Measurements from ENCODE around the gene PHC3. TPM values are rescaled to one million over a fixed set of nuclear protein-coding genes. Genes with fewer than 3 reads are reported as not detected.
A peak's percentile ranks its signal among the peaks of the same experiment; 100 is the strongest.

The PHC3 gene
- total RNA-seq, 1 donor from 2014 or later: 105 TPM

GRCh38 chr3:170171563-170171962, 10.0 kb downstream of the PHC3 start:
- ChIA-PET POLR2A (interaction anchor here (0.6 to 1.6 kb wide), 2 partner anchors 9 to 132 kb away, joined by 3 to 13 read pairs; partner anchors contain the start of gene PHC3), CTCF (no interaction called here)
- H3K27me3 Mint-ChIP-seq: no peaks in the 10 kb centered on the region
- TF ChIP-seq CTCF (IDR thresholded peaks at IDR 0.05): no peak
- H3K4me3 Mint-ChIP-seq: no peak overlapping the region
- H3K36me3 Mint-ChIP-seq (ENCODE audit: low read depth): peaks cover 80% of the 10 kb centered on the region
- H3K9me3 Mint-ChIP-seq: no peaks in the 10 kb centered on the region
- DNase-seq (no peak), ATAC-seq (ENCODE audit: low read depth) (no peak)
- intact Hi-C loops (cut with micrococcal nuclease): loop anchor here (1.0 to 2.0 kb wide), 2 partner anchors 10 to 17 kb away; partner anchors contain the start of gene PHC3
- H3K27ac Mint-ChIP-seq: peak overlapping the region; percentile 46
- H3K4me1 Mint-ChIP-seq: peaks cover 39% of the 10 kb centered on the region

GRCh38 chr3:170164717-170165116, 16.8 kb downstream of the PHC3 start:
- POLR2A ChIA-PET: interaction anchor here (0.8 kb wide), 1 partner anchor 17 kb away, joined by 3 read pairs; the partner anchor contains the start of gene PHC3
- no peak for TF ChIP-seq CTCF (IDR thresholded peaks at IDR 0.05)
- H3K4me1 Mint-ChIP-seq: peaks cover 46% of the 10 kb centered on the region
- H3K4me3 Mint-ChIP-seq: no peak overlapping the region
- peaks cover 87% of the 10 kb centered on the region for H3K36me3 Mint-ChIP-seq (ENCODE audit: low read depth)
- H3K9me3 Mint-ChIP-seq: peaks cover 2% of the 10 kb centered on the region
- no peak for ATAC-seq (ENCODE audit: low read depth)
- no peaks in the 10 kb centered on the region for H3K27me3 Mint-ChIP-seq
- intact Hi-C loops (cut with micrococcal nuclease): loop anchor here (2.0 kb wide), 1 partner anchor 14 kb away; no protein-coding TSS in a partner anchor
- no peak for DNase-seq
- H3K27ac Mint-ChIP-seq: peak overlapping the region; percentile 76
- CTCF ChIA-PET: no interaction called here

- intact Hi-C loops (cut with micrococcal nuclease): loop anchor here (2.0 kb wide), 1 partner anchor 15 kb away; no protein-coding TSS in a partner anchor
- Mint-ChIP-seq H3K9me3 (peaks cover 2% of the 10 kb centered on the region), H3K4me3 (no peak overlapping the region), H3K27me3 (no peaks in the 10 kb centered on the region), H3K36me3 (ENCODE audit: low read depth) (peaks cover 86% of the 10 kb centered on the region), H3K4me1 (peaks cover 51% of the 10 kb centered on the region), H3K27ac (no peak overlapping the region)
- ChIA-PET POLR2A (interaction anchor here (0.7 to 0.8 kb wide), 2 partner anchors 13 to 18 kb away, joined by 3 to 8 read pairs; partner anchors contain the start of gene PHC3), CTCF (no interaction called here)
- DNase-seq (no peak), ATAC-seq (ENCODE audit: low read depth) (no peak)
- no peak for TF ChIP-seq CTCF (IDR thresholded peaks at IDR 0.05)
These were observed 17.4 kb downstream of the PHC3 start for GRCh38 chr3:170163956-170164645.

- DNase-seq (no peak), ATAC-seq (ENCODE audit: low read depth) (no peak)
- ChIA-PET CTCF (no interaction called here), POLR2A (no interaction called here)
- intact Hi-C loops (cut with micrococcal nuclease): no loop called here
- TF ChIP-seq CTCF (IDR thresholded peaks at IDR 0.05): no peak
- Mint-ChIP-seq H3K9me3 (peaks cover 2% of the 10 kb centered on the region), H3K36me3 (ENCODE audit: low read depth) (peaks cover 77% of the 10 kb centered on the region), H3K4me3 (no peak overlapping the region), H3K27ac (peak overlapping the region; percentile 37), H3K27me3 (no peaks in the 10 kb centered on the region), H3K4me1 (peaks cover 54% of the 10 kb centered on the region)
These were observed 18.9 kb downstream of the PHC3 start for GRCh38 chr3:170162630-170163029.

- DNase-seq (no peak), ATAC-seq (ENCODE audit: low read depth) (no peak)
- CTCF ChIA-PET: no interaction called here
- Mint-ChIP-seq H3K4me3 (no peak overlapping the region), H3K4me1 (peaks cover 58% of the 10 kb centered on the region), H3K36me3 (ENCODE audit: low read depth) (peaks cover 73% of the 10 kb centered on the region), H3K27me3 (no peaks in the 10 kb centered on the region), H3K9me3 (peaks cover 2% of the 10 kb centered on the region), H3K27ac (no peak overlapping the region)
- POLR2A ChIA-PET: no interaction called here
- no peak for TF ChIP-seq CTCF (IDR thresholded peaks at IDR 0.05)
- intact Hi-C loops (cut with micrococcal nuclease): no loop called here
These were observed 19.5 kb downstream of the PHC3 start for GRCh38 chr3:170162052-170162451.

Data from activated B cell treated with CpG ODN at 0.5 μM for 24 hours (primary cell).